WERI-Rb-1 (cell line): ENCODE measurements around the gene CCL5.

Source experiments
- DNase-seq: peaks from one replicate; pipeline ENCODE4 v3.0.0-alpha.2; 2020
- H3K27ac ChIP-seq: fragments of 250-450 bp; sonication (Bioruptor Pico); 2 replicates; pipeline ENCODE4 v1.5.1; 2020; ENCODE audit warnings: mild to moderate bottlenecking, moderate library complexity
- H3K27me3 ChIP-seq: fragments of 250-450 bp; sonication (Bioruptor Pico); 2 replicates; pipeline ENCODE4 v1.5.1; 2021; ENCODE audit warnings: mild to moderate bottlenecking, low read depth, moderate library complexity; ENCODE audit not compliant: insufficient read depth, severe bottlenecking
- H3K36me3 ChIP-seq: fragments of 250-450 bp; sonication (Bioruptor Pico); 2 replicates; pipeline ENCODE4 v1.5.1; 2020; ENCODE audit warnings: mild to moderate bottlenecking, moderate library complexity
- H3K4me3 ChIP-seq: 2 replicates; pipeline ENCODE4 v1.5.1; 2011; ENCODE audit warnings: low read depth, mild to moderate bottlenecking, control low read depth, low read length
- H3K9me3 ChIP-seq: fragments of 250-450 bp; sonication (Bioruptor Pico); 2 replicates; pipeline ENCODE4 v1.5.1; 2021; ENCODE audit warnings: mild to moderate bottlenecking, moderate library complexity; ENCODE audit not compliant: severe bottlenecking
- TF ChIP-seq, protein P1 (sequence below): IDR thresholded peaks from 2 replicates; pipeline ENCODE4 v1.5.1; 2011; ENCODE audit warnings: low read depth, mild to moderate bottlenecking, control low read depth, inconsistent platforms, low read length

Gene CCL5

GRCh38 chr17:35890774-35891155, 10.6 kb upstream of the CCL5 start:
- TF ChIP-seq, protein P1, sequence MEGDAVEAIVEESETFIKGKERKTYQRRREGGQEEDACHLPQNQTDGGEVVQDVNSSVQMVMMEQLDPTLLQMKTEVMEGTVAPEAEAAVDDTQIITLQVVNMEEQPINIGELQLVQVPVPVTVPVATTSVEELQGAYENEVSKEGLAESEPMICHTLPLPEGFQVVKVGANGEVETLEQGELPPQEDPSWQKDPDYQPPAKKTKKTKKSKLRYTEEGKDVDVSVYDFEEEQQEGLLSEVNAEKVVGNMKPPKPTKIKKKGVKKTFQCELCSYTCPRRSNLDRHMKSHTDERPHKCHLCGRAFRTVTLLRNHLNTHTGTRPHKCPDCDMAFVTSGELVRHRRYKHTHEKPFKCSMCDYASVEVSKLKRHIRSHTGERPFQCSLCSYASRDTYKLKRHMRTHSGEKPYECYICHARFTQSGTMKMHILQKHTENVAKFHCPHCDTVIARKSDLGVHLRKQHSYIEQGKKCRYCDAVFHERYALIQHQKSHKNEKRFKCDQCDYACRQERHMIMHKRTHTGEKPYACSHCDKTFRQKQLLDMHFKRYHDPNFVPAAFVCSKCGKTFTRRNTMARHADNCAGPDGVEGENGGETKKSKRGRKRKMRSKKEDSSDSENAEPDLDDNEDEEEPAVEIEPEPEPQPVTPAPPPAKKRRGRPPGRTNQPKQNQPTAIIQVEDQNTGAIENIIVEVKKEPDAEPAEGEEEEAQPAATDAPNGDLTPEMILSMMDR, result no peak
- no peaks in the 10 kb centered on the region for H3K36me3 ChIP-seq
- H3K9me3 ChIP-seq, result no peaks in the 10 kb centered on the region
- no peak for DNase-seq
- H3K27ac ChIP-seq, result no peak overlapping the region
- H3K27me3 ChIP-seq, result no peaks in the 10 kb centered on the region
- no peak overlapping the region for H3K4me3 ChIP-seq

GRCh38 chr17:35889818-35890773, 9.9 kb upstream of the CCL5 start:
- DNase-seq, result no peak
- H3K27me3 ChIP-seq, result no peaks in the 10 kb centered on the region
- no peaks in the 10 kb centered on the region for H3K36me3 ChIP-seq
- no peaks in the 10 kb centered on the region for H3K9me3 ChIP-seq
- H3K4me3 ChIP-seq, result no peak overlapping the region
- no peak overlapping the region for H3K27ac ChIP-seq
- TF ChIP-seq, protein P1, result no peak

- no peak overlapping the region for H3K4me3 ChIP-seq
- no peak overlapping the region for H3K27ac ChIP-seq
- TF ChIP-seq, protein P1, result no peak
- H3K27me3 ChIP-seq, result no peaks in the 10 kb centered on the region
- no peak for DNase-seq
- no peaks in the 10 kb centered on the region for H3K36me3 ChIP-seq
- H3K9me3 ChIP-seq, result no peaks in the 10 kb centered on the region
These were observed 9.1 kb upstream of the CCL5 start for GRCh38 chr17:35889241-35889640.

GRCh38 chr17:35878361-35878760, 1.8 kb downstream of the CCL5 start:
- H3K27me3 ChIP-seq, result no peaks in the 10 kb centered on the region
- TF ChIP-seq, protein P1, result no peak
- no peaks in the 10 kb centered on the region for H3K9me3 ChIP-seq
- H3K27ac ChIP-seq, result no peak overlapping the region
- H3K4me3 ChIP-seq, result no peak overlapping the region
- no peaks in the 10 kb centered on the region for H3K36me3 ChIP-seq
- no peak for DNase-seq

GRCh38 chr17:35877345-35878029, 2.7 kb downstream of the CCL5 start:
- no peak overlapping the region for H3K27ac ChIP-seq
- TF ChIP-seq, protein P1, result no peak
- H3K36me3 ChIP-seq, result no peaks in the 10 kb centered on the region
- no peaks in the 10 kb centered on the region for H3K9me3 ChIP-seq
- DNase-seq, result no peak
- H3K27me3 ChIP-seq, result no peaks in the 10 kb centered on the region
- H3K4me3 ChIP-seq, result no peak overlapping the region
